B cell (primary cell): Measurements from ENCODE around the gene GCSH. TPM values are rescaled to one million over a fixed set of nuclear protein-coding genes. Genes with fewer than 3 reads are reported as not detected.
"Not testable (repeated sequence)": the region's sequence is repeated elsewhere in the genome, so short reads cannot be mapped to it uniquely, and the experiment has no call there.

Experiments used
- ATAC-seq: fragments of 200-7000 bp; cut with Tn5 transposase; one replicate; pipeline ENCODE4 v1.10.0; 2021; ENCODE audit warnings: low read depth, mild to moderate bottlenecking, moderate number of reproducible peaks, moderate library complexity
- CTCF ChIA-PET: fragments of 350-600 bp; sonication (Branson Sonifier 250); formaldehyde crosslinking; loops from one replicate; lab custom pipeline; 2021; ENCODE audit warnings: antibody characterized with exemption, inconsistent platforms; lab: Charles Lee
- POLR2A ChIA-PET: fragments of 350-600 bp; sonication (Branson Sonifier 250); formaldehyde crosslinking; loops from one replicate; lab custom pipeline; 2021; ENCODE audit warnings: antibody characterized with exemption; lab: Charles Lee
- DNase-seq: peaks from one replicate; pipeline ENCODE4 v3.0.0; 2013
- H2AFZ ChIP-seq: 2 replicates; pipeline ENCODE4 v1.6.1; 2012; ENCODE audit warnings: mild to moderate bottlenecking, low read depth, low read length; ENCODE audit not compliant: insufficient read depth, poor library complexity, severe bottlenecking
- H3K27ac ChIP-seq, 2 donors: 1 replicate in 1 of 2; 2 replicates in 1 of 2; pipeline ENCODE4 v1.5.1; 2012 to 2013; ENCODE audit warnings: low read length in 2 of 2, mild to moderate bottlenecking in 2 of 2, moderate library complexity in 1 of 2
- H3K27me3 ChIP-seq, 4 experiments: fragments of 200-600 bp in 1 of 4; sonication (generic) in 1 of 4; replicated peaks in 1 of 4; 1 replicate in 2 of 4; 2 replicates in 2 of 4; pipeline versions ENCODE4 v1.6.1 to v1.7.0; 2013 to 2016; ENCODE audit warnings: low read length in 3 of 4, mild to moderate bottlenecking in 2 of 4, mixed read lengths in 1 of 4, moderate library complexity in 1 of 4; ENCODE audit not compliant: insufficient read depth in 4 of 4, control insufficient read depth in 3 of 4; ENCODE audit errors: control extremely low read depth in 1 of 4
- H3K36me3 ChIP-seq, 2 experiments: replicated peaks in 1 of 2; 1 replicate in 1 of 2; 2 replicates in 1 of 2; pipeline versions ENCODE4 v1.6.1 to v1.7.1; 2013; ENCODE audit warnings: low read length in 1 of 2; ENCODE audit not compliant: insufficient read depth in 2 of 2, control insufficient read depth in 1 of 2; ENCODE audit errors: control extremely low read depth in 1 of 2, extremely low read depth in 1 of 2
- H3K4me1 ChIP-seq, 2 donors: fragments of 200-600 bp in 1 of 2; sonication (generic) in 1 of 2; 1 replicate in 1 of 2; 2 replicates in 1 of 2; pipeline versions ENCODE4 v1.5.1 to v1.6.1; 2013 to 2017; ENCODE audit warnings: low read length in 2 of 2; ENCODE audit not compliant: control insufficient read depth in 2 of 2, insufficient read depth in 2 of 2
- H3K4me2 ChIP-seq: replicated peaks from 2 replicates; pipeline ENCODE3; 2012; ENCODE audit warnings: mild to moderate bottlenecking, low read depth, low read length; ENCODE audit not compliant: poor library complexity, severe bottlenecking
- H3K4me3 ChIP-seq, 5 experiments: fragments of 200-600 bp in 1 of 5; sonication (generic) in 1 of 5; 1 replicate in 3 of 5; 2 replicates in 2 of 5; pipeline versions ENCODE4 v1.5.1 to v1.7.0; 2011 to 2016; ENCODE audit warnings: low read length in 4 of 5, mild to moderate bottlenecking in 4 of 5, low read depth in 2 of 5, control low read depth in 1 of 5, moderate library complexity in 1 of 5; ENCODE audit not compliant: insufficient read depth in 1 of 5; ENCODE audit errors: control extremely low read depth in 1 of 5, extremely low read depth in 1 of 5
- H3K79me2 ChIP-seq: fragments of 200-600 bp; sonication (generic); one replicate; pipeline ENCODE4 v1.6.0; 2016; ENCODE audit warnings: low read length; ENCODE audit not compliant: control insufficient read depth, insufficient read depth
- H3K9ac ChIP-seq: fragments of 200-600 bp; sonication (generic); 2 replicates; pipeline ENCODE4 v1.6.1; 2017; ENCODE audit warnings: mild to moderate bottlenecking, low read length, moderate library complexity
- H3K9me3 ChIP-seq, 3 donors: one replicate each; pipeline versions ENCODE4 v1.6.1 to v1.7.1; 2013; ENCODE audit warnings: low read length in 2 of 3; ENCODE audit not compliant: control insufficient read depth in 2 of 3, insufficient read depth in 1 of 3; ENCODE audit errors: control extremely low read depth in 1 of 3
- H4K20me1 ChIP-seq: 2 replicates; pipeline ENCODE4 v1.6.0; 2012; ENCODE audit warnings: mild to moderate bottlenecking, low read length; ENCODE audit not compliant: insufficient read depth, control insufficient read depth, poor library complexity, severe bottlenecking
- H3K27ac Mint-ChIP-seq: one replicate; pipeline ENCODE4 v1.8.0; 2021; ENCODE audit warnings: mixed read lengths
- H3K27me3 Mint-ChIP-seq: one replicate; pipeline ENCODE4 v1.8.0; 2021; ENCODE audit warnings: mixed read lengths
- H3K4me1 Mint-ChIP-seq: one replicate; pipeline ENCODE4 v1.8.0; 2021; ENCODE audit warnings: mixed read lengths
- H3K4me3 Mint-ChIP-seq: one replicate; pipeline ENCODE4 v1.8.0; 2021; ENCODE audit warnings: mixed read lengths
- H3K9me3 Mint-ChIP-seq: one replicate; pipeline ENCODE4 v1.8.0; 2022; ENCODE audit warnings: mixed read lengths; ENCODE audit not compliant: insufficient read depth
- CTCF ChIP-seq: fragments of 200-600 bp; IDR thresholded peaks from one replicate; pipeline ENCODE4 v1.8.0; 2022; ENCODE audit warnings: antibody characterized with exemption, mild to moderate bottlenecking
- EZH2 ChIP-seq: IDR thresholded peaks from 2 replicates; pipeline ENCODE4 v1.6.1; 2012; ENCODE audit warnings: borderline replicate concordance, low read depth, mild to moderate bottlenecking, moderate library complexity, low read length; ENCODE audit not compliant: insufficient read depth, poor library complexity, severe bottlenecking
- whole genome bisulfite sequencing: methylation state at CpG from one replicate; pipeline ENCODE4 v1.1.5; 2013; ENCODE audit warnings: missing lambda C conversion rate; ENCODE audit not compliant: insufficient coverage; 5-methylcytosine and 5-hydroxymethylcytosine counted together
- intact Hi-C: fragments of 100-400 bp; cut with micrococcal nuclease; formaldehyde crosslinking; loops from one replicate; pipeline ENCODE4 v1.10.0; 2022
- polyA plus RNA-seq: library from polyadenylated mRNA; depleted of rRNA; stranded (reverse); fragments of >200 nt; gene quantifications from 2 replicates; pipeline ENCODE4 v1.2.3, GENCODE V29; 2012
- total RNA-seq, 2 donors: library from RNA; stranded (reverse); fragments of 120-200 nt in 1 of 2; gene quantifications; 1 replicate in 1 of 2; 2 replicates in 1 of 2; pipeline versions ENCODE4 v1.2.3 to v1.2.4, GENCODE V29; 2013 to 2022

GCSH gene
- total and polyA plus RNA-seq, 2 donors (not counting 1 experiment from before 2014, with no cell fraction given) = 1.9 to 4.5 TPM

- no peaks in the 10 kb centered on the region for H3K4me1 ChIP-seq
- 91% methylated on average over 4 of the region's 4 CpGs for WGBS
- no peaks in the 10 kb centered on the region for H3K9me3 Mint-ChIP-seq
- H3K27me3 ChIP-seq = peaks cover 0 to 6% (median 0%) of the 10 kb centered on the region in 4 experiments
- no peak overlapping the region for H3K27ac ChIP-seq
- no peaks in the 10 kb centered on the region for H3K79me2 ChIP-seq
- ATAC-seq (no peak), DNase-seq (no peak)
- intact Hi-C loops = no loop called here
- ChIA-PET POLR2A (no interaction called here), CTCF (no interaction called here)
- no peak overlapping the region for H3K4me3 Mint-ChIP-seq
- no peak overlapping the region for H2AFZ ChIP-seq
- H3K36me3 ChIP-seq = no peaks in the 10 kb centered on the region
- H3K4me1 Mint-ChIP-seq = no peaks in the 10 kb centered on the region
- TF ChIP-seq CTCF (no peak), EZH2 (no peak)
- no peak overlapping the region for H3K4me3 ChIP-seq
- no peak overlapping the region for H3K27ac Mint-ChIP-seq
- H3K9me3 ChIP-seq = no peaks in the 10 kb centered on the region
- no peak overlapping the region for H3K4me2 ChIP-seq
- no peaks in the 10 kb centered on the region for H4K20me1 ChIP-seq
- peaks cover 8% of the 10 kb centered on the region for H3K27me3 Mint-ChIP-seq
- H3K9ac ChIP-seq = no peak overlapping the region
Measured at GRCh38 chr16:81112453-81112852, 16.3 kb upstream of the GCSH start.

- H3K27me3 ChIP-seq, H3K4me3 ChIP-seq, intact Hi-C loops, H2AFZ ChIP-seq, CTCF ChIA-PET, H3K4me2 ChIP-seq, H4K20me1 ChIP-seq, H3K9me3 Mint-ChIP-seq, ATAC-seq, H3K9me3 ChIP-seq, H3K27ac ChIP-seq, POLR2A ChIA-PET, H3K4me3 Mint-ChIP-seq, H3K4me1 Mint-ChIP-seq, H3K4me1 ChIP-seq, H3K9ac ChIP-seq, H3K79me2 ChIP-seq, DNase-seq, H3K36me3 ChIP-seq, H3K27ac Mint-ChIP-seq: not testable (repeated sequence)
- 97% methylated on average over 5 of the region's 6 CpGs for WGBS
- H3K27me3 Mint-ChIP-seq = peaks cover 12% of the 10 kb centered on the region
Measured at GRCh38 chr16:81109274-81109673, 13.1 kb upstream of the GCSH start.
